Ovary (tissue), 9 donors: ENCODE results near the gene THAP4. TPM values are rescaled to one million over a fixed set of nuclear protein-coding genes. Genes with fewer than 3 reads are reported as not detected.

Experiments used
- DNase-seq, 5 donors: peaks; one replicate each; pipeline ENCODE4 v3.0.0-alpha.2; 2019 to 2020
- H3K27ac ChIP-seq, 2 donors: fragments of 200-600 bp; one replicate each; pipeline versions ENCODE4 v1.5.1 to v1.8.0; 2019 to 2022
- H3K27me3 ChIP-seq: fragments of 200-600 bp; one replicate; pipeline ENCODE4 v1.8.0; 2022
- H3K36me3 ChIP-seq: fragments of 200-600 bp; sonication (generic); one replicate; pipeline ENCODE4 v1.5.1; 2019
- H3K4me1 ChIP-seq: one replicate; pipeline ENCODE4 v1.8.1; 2013; ENCODE audit warnings: mild to moderate bottlenecking, moderate library complexity; ENCODE audit not compliant: insufficient read depth
- H3K4me3 ChIP-seq: fragments of 200-600 bp; sonication (generic); one replicate; pipeline ENCODE4 v1.5.1; 2017
- H3K9me3 ChIP-seq, 2 donors: fragments of 200-600 bp in 1 of 2; sonication (generic) in 1 of 2; one replicate each; pipeline versions ENCODE4 v1.5.1 to v1.8.1; 2013 to 2019; ENCODE audit warnings: mild to moderate bottlenecking in 1 of 2, moderate library complexity in 1 of 2
- EP300 ChIP-seq: sonication (generic); formaldehyde crosslinking; IDR thresholded peaks from one replicate; pipeline ENCODE4 v1.6.1; 2017; ENCODE audit warnings: antibody characterized with exemption
- POLR2A ChIP-seq: fragments of 450-650 bp; IDR thresholded peaks from one replicate; pipeline ENCODE4 v1.6.1; 2017; ENCODE audit warnings: antibody characterized with exemption, mild to moderate bottlenecking, moderate library complexity
- WGBS, 3 donors: extraction: QIAGEN DNeasy Blood & Tissue Kit in 1 of 3; methylation state at CpG; one replicate each; pipeline versions ENCODE4 v1.1.5 to v1.1.7; 2013 to 2017; 5-methylcytosine and 5-hydroxymethylcytosine counted together
- intact Hi-C, 4 donors: fragments of 100-400 bp; cut with DNase I; formaldehyde crosslinking; loops; one replicate each; pipeline versions ENCODE4 v1.11.0 to v1.15.1; 2022 to 2023
- polyA plus RNA-seq, 2 donors: library from polyadenylated mRNA; stranded (reverse); fragments of 200-250 nt in 1 of 2; fragments of 350-450 nt in 1 of 2; fragmentation: Illumina TruSeq in 1 of 2; extraction: RNeasy Lipid Tissue Mini Kit (QIAGEN cat#74804) in 1 of 2; gene quantifications; one replicate each; pipeline ENCODE4 v1.2.3, GENCODE V29; 2013 to 2014
- total RNA-seq, 7 donors: library from RNA; depleted of rRNA in 2 of 7; stranded (reverse); fragments of >200 nt in 2 of 7; fragmentation: NEBNext Ultra II Directional in 3 of 7; extraction: Animal tissue kit (Norgen Biotek cat#: 25700) in 3 of 7; gene quantifications; one replicate each; pipeline versions ENCODE4 v1.1.0 to v1.2.4, GENCODE V29; 2016 to 2023
- TF ChIP-seq, protein P1 (sequence below), 3 donors: fragments of 450-650 bp in 2 of 3; fragments of 200-600 bp in 1 of 3; IDR thresholded peaks; one replicate each; pipeline versions ENCODE4 v1.5.1 to v1.8.0; 2016 to 2022; ENCODE audit warnings: antibody characterized with exemption in 3 of 3, mild to moderate bottlenecking in 1 of 3
- donor health status: DM: no; HTN: no; CAD: no; lungs with moderate emphysema.
- donor health status: DM: no; HTN: no; CAD: no.
- donor health status: Bipolar disorder and iron deficiency.
- donor health status: DM: yes; HTN: yes; CAD: no.
- donor health status: DM: no; HTN: no; CAD: no.
- donor health status: DM: yes; HTN: yes; CAD: no.

The THAP4 gene
- total and polyA plus RNA-seq, 9 donors: 12.1 to 54.7 (median 40.3) TPM

GRCh38 chr2:241608881-241609280, 28.1 kb downstream of the THAP4 start:
- peak in 1 of 5 donors; percentile 35 for DNase-seq

GRCh38 chr2:241607162-241607885, 29.6 kb downstream of the THAP4 start:
- WGBS, 3 donors: 95% methylated on average over 27 of the region's 27 CpGs
- TF ChIP-seq POLR2A (no peak), EP300 (no peak)
- TF ChIP-seq, protein P1, sequence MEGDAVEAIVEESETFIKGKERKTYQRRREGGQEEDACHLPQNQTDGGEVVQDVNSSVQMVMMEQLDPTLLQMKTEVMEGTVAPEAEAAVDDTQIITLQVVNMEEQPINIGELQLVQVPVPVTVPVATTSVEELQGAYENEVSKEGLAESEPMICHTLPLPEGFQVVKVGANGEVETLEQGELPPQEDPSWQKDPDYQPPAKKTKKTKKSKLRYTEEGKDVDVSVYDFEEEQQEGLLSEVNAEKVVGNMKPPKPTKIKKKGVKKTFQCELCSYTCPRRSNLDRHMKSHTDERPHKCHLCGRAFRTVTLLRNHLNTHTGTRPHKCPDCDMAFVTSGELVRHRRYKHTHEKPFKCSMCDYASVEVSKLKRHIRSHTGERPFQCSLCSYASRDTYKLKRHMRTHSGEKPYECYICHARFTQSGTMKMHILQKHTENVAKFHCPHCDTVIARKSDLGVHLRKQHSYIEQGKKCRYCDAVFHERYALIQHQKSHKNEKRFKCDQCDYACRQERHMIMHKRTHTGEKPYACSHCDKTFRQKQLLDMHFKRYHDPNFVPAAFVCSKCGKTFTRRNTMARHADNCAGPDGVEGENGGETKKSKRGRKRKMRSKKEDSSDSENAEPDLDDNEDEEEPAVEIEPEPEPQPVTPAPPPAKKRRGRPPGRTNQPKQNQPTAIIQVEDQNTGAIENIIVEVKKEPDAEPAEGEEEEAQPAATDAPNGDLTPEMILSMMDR (IDR thresholded peaks at IDR 0.05): no peak
- no peak overlapping the region for H3K4me3 ChIP-seq

More at GRCh38 chr2:241608881-241609280, 28.1 kb downstream of the THAP4 start:
- H3K36me3 ChIP-seq: no peaks in the 10 kb centered on the region
- no peak overlapping the region for H3K4me3 ChIP-seq
- no peaks in the 10 kb centered on the region for H3K9me3 ChIP-seq
- intact Hi-C loops: no loop called here
- no peak overlapping the region for H3K27ac ChIP-seq
- TF ChIP-seq EP300 (no peak), POLR2A (no peak)
- TF ChIP-seq, protein P1 (IDR thresholded peaks at IDR 0.05): no peak
- peaks cover 15% of the 10 kb centered on the region for H3K4me1 ChIP-seq
- H3K27me3 ChIP-seq: no peaks in the 10 kb centered on the region
- 78 to 83% (median 79%) methylated on average over 10 of the region's 10 CpGs for WGBS, 3 donors

DNA sequence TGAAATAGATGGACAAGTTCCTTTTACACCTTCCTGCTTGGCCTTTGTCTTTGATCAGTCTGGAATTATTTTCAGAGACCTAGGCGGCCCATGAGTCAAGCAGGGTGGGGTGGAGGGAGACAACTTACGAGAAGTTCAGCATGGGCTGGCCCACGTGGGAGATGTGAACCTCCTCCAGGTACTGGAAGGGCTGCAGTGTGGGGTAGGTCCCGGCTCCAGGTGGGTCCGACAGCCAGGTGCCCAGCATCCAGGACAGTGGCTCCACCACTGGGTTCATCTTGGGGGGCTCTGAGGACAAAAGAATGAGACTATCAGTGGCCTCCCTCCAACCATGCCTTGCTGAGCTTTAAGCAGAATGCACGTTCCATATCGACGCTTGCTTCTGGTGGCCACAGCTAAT, 30.8 kb downstream of the THAP4 start:
- Histone ChIP-seq H3K36me3 (no peaks in the 10 kb centered on the region), H3K27ac (no peak overlapping the region), H3K4me1 (peaks cover 10% of the 10 kb centered on the region), H3K4me3 (no peak overlapping the region), H3K9me3 (no peaks in the 10 kb centered on the region), H3K27me3 (no peaks in the 10 kb centered on the region)
- WGBS, 3 donors: 92 to 95% (median 93%) methylated on average over 8 of the region's 8 CpGs
- DNase-seq: peak in 1 of 5 donors; percentile 6
- intact Hi-C loops: no loop called here
- TF ChIP-seq POLR2A: no peak
- TF ChIP-seq, protein P1 (IDR thresholded peaks at IDR 0.05): no peak
- TF ChIP-seq EP300: no peak

More at GRCh38 chr2:241607162-241607885, 29.6 kb downstream of the THAP4 start:
- DNase-seq: no peak
- no peak overlapping the region for H3K27ac ChIP-seq
- intact Hi-C loops: no loop called here
- H3K4me1 ChIP-seq: peaks cover 13% of the 10 kb centered on the region
- H3K36me3 ChIP-seq: no peaks in the 10 kb centered on the region
- H3K27me3 ChIP-seq: no peaks in the 10 kb centered on the region
- no peaks in the 10 kb centered on the region for H3K9me3 ChIP-seq

DNA sequence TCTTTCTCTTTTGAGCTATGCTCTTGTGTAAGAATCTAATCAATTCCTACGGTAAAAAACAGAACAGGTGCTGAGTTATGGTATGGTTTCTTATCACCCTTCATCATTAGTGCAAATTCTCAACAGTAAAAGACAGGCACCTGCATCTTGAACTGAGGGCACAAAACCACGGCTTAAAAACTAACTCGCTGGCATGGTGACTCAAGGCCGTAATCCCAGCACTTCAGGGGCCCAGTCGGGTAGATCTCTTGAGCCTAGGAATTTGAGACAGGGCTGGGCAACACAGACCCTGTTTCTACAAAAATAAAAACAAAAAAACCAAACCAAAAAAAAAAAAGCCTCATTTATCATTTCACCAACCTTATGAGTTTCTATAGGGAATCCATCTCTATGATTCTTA, 33.3 kb downstream of the THAP4 start:
- H3K4me3 ChIP-seq: no peak overlapping the region
- H3K36me3 ChIP-seq: no peaks in the 10 kb centered on the region
- intact Hi-C loops: no loop called here
- no peak overlapping the region for H3K27ac ChIP-seq
- WGBS, 3 donors: 82 to 88% (median 85%) methylated on average over 5 of the region's 5 CpGs
- no peaks in the 10 kb centered on the region for H3K27me3 ChIP-seq
- no peak for TF ChIP-seq EP300
- no peak for TF ChIP-seq POLR2A
- TF ChIP-seq, protein P1 (IDR thresholded peaks at IDR 0.05): no peak
- peak in 1 of 5 donors; percentile 2 for DNase-seq
- H3K4me1 ChIP-seq: no peaks in the 10 kb centered on the region
- no peaks in the 10 kb centered on the region for H3K9me3 ChIP-seq
